Nucleus accumbens (tissue), 56 donors: ENCODE data around the gene SLC7A14.
"Not testable (repeated sequence)": the region's sequence is repeated elsewhere in the genome, so short reads cannot be mapped to it uniquely, and the experiment has no call there.

Source experiments
- DNase-seq, 56 donors: peaks; one replicate each; lab custom pipeline; 2025; lab: John Stamatoyannopoulos, UW

SLC7A14 gene

DNA sequence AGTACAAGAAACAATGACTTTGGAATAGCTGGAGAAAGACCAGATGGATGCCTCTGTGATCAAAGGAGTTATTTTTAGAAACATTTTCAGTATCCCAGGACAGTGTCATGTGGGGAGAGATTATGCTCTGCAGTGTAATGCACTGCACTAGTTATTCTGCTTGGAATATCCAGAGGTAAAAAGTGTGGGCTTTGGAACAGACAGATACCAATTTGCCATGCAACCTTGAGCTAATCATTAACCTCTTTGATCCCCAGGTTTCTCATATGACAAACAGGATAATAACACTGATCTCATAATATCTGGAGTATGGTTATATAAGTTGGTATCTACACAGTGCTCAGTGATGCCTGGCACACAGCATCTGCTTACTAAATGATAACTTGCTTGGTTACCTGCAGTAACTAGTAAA is 12.2 kb upstream of the SLC7A14 start:
- DNase-seq = no peak

DNA sequence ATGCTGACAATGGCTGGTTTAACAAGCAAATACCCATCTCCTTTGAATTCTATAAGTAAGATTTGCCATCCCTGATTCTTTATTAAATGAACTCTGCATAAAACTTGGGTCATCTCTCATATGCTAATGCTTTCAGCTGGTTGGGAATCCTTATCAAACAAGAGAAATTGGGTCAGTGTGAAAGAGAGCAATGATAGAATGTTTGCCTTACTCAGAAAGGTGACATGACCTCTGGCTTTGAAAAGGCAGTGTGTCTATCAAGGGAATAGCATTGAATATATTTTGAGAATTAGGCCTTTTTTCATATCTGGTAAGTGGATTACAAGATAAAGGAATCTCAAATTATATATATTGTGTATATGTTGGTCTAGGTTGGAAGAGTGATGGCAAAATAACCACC is 8.7 kb upstream of the SLC7A14 start:
- no peak for DNase-seq

DNA sequence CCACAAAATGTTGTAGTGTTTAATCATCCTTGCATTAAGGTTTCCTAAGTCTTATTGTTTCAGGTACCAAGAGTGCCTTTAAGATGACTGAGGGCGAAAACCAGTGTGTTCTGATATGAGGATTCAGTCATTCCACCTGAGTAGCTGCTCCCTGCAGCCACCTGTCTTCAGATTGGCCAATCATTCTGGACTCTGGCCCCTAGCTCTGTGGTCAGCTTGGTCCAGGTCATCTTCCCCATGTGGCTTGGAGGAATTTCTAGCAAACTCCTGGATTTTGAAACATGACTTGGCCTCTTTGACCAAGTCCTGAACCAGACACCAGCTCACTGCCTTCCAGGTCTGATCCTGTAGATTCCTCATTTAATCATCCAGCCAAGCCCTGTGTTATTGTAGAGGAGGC is 7.8 kb upstream of the SLC7A14 start:
- no peak for DNase-seq

DNA sequence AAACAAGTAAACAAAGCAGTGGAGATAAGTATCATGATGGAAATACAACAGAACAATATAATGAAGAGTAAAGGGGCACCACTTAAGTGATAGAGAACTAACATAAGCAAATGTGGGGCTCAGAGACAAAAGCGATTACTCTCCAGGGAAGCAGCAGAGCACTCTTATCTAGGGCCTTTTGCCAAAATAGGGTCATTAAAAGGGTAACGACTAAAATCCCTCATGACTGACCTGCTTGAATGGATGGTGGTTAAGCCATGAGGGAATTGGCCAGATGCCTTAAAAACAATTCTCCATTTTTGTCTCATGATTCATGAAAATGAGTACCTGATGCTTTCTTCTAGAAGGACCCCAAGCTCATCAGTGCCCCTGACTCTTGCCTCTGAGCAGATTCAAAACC is 3.2 kb upstream of the SLC7A14 start:
- no peak for DNase-seq

DNA sequence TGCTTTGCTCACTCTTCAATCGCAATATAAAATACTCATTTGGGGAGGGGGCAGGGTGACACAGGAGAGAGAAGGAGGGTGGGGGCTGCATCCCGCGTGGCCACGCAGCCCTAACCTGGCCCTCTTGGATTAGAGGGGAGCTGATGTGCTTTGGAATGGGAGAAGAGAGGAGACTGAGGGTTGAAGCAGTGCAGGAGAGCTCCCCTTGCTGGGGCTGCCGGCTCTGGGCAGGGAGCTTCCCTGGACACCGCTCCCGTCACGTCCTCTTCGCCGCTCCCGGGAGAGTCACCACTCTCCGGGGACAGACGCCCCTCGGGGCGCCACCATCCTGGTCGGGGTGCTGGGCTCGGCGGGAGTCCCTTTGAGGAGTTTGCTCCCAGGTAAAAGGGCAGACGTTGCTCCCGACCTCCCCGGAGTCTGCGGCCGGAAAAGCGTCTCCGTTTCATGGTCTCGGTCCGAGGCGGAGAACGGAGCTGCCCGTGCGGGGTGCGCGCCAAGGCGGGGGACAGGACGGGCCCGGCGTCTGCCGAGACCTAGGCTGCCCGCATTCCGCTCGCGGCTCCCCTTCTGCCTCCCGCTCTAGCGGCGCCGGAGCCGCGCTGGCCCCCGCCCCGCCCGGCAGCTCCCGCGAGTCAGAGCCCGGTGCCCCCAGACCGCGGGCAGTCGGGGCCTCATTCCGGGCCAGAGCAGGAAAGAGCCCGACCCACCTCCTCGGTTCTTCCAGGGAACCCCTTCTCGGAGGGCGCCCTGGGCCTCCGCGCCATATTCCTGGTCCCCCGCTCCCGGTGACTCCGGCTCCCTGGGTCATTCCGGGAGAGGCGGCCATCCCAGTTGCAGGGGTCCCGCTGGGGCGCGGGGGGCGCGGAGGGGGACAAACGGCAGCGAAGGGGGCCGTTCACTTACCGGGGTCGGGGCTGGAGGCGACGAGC is 603 bp downstream of the SLC7A14 start:
- peak in 18 of 56 donors; percentile 6 to 61 (median 34) for DNase-seq

DNA sequence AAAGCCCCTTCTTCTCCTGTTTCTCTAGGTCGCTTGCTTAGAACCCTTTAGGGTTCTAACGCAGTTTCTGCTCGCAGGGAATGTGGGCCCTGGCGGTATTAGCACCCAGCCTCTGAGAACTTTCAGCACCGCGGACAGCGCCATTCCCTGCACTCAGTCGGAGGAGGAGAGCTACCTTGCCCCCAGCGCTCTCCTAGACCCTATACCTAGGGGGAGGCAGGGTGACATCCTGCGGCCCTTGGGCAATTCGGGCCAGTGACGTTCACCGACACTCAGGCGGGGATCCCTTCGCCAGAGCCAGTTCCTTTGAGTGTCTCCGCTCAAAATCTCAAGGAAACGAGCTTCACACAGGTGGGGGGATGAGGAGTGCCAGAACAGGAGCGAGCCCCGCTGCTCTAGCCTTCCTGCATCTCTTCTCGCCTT is 1.3 kb downstream of the SLC7A14 start:
- DNase-seq = peak in 47 of 56 donors; percentile 2 to 77 (median 42)

DNA sequence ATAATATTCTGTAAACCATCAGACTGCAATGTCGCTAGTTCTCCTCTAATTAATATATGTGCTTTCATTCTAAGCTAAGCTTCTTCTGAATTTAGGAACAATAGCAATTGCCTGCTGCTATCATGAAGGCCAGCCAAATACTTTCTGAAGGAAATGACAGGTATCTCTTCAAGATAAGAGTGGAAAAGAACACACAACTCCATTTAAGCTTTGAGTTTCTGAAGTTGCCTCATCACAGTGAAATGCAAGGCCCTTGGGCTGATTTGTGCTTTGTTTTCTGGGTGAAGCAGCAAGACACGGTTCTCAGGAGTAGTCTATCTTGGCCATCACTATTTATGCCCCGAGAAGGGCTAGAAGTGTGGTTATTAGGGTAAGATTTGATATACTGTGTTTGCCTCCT is 6.2 kb downstream of the SLC7A14 start:
- DNase-seq = no peak

DNA sequence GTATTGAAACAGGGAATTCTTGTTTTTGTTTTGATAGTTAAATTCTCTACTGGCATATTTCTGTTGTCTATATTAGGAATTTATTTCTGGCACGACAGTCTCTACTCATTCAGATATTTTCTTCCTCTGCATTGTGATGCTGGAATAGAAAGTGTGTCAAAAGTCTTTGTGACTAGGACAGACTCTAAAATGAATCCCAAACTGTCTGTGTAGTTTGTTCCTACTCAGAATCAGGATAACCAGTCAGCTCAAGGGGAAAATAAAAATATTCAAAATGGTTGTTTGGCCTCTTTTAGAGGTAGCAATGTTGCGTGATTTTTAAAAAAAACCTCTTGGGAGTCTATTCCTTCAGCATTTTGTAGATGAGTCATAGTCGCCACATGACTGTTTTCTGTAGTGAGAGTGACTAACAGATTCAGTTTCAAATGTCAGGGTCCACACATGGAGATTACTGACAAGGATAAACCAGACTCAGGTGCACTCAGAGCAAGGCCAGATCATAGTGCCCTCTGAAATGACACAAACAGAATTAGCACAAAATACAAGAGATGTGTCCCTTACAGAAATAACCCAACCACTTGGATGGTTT is 13.1 kb downstream of the SLC7A14 start:
- no peak for DNase-seq

DNA sequence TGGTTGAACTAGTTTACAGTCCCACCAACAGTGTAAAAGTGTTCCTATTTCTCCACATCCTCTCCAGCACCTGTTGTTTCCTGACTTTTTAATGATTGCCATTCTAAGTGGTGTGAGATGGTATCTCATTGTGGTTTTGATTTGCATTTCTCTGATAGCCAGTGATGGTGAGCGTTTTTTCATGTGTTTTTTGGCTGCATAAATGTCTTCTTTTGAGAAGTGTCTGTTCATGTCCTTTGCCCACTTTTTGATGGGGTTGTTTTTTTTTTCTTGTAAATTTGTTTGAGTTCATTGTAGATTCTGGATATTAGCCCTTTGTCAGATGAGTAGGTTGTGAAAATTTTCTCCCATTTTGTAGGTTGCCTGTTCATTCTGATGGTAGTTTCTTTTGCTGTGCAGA is 18.3 kb downstream of the SLC7A14 start:
- not testable (repeated sequence) for DNase-seq

DNA sequence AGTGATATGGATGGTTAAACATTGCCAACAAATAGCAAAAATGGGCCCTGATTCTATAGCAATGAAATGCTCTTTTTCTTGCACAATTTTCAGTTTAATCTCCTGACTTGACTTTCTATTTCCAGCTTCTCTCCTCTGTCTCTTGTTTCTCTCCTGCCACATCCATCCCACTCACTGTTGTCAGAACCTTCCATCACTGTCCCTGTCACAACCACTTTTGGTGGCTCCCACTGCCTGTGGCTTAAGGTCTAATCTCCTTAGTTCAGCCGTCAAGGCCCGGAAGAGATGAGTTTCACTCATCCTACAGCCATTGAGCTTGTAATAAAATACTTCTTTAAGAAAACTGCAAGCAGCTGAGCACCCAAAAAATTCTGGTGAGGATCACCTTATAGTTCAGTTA is 19.5 kb downstream of the SLC7A14 start:
- no peak for DNase-seq

DNA sequence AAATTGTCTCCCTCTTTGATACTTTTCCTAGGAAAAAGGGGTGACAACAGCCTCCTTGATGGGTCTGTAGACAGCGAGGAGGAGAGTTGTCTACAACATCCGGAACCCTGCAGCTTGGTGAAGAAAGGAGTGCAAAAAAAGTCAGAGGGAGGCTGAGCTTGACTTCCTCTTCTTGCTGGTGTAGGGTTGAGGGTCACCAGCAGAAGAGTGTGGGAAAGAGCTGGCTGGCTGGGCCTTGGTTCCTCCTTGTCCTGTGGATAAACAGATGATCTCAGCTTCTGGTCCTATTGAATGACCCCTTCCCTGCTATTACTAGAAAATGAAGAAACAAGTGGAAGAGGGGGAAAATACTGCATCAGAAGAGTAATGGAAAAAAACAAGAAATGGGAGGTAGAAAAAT is 20.4 kb downstream of the SLC7A14 start:
- no peak for DNase-seq

DNA sequence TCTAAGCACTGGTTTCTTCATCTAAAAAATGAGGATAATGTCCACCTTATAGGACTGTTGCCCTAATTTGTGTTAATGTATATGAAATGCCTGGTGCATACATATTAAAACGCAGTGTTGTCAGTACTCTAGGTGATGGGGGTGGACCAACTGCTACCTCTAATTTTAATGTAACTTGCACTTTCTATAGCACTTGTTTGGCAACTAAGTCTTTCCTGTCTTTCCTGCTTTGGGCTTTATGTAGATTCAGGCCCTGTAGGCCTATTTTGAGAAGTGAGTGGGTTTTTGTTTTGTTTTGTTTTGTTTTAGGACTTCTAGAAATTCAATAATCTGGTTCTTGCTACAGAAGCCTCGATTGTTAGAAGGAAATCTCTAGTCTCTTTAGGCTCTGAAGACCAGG is 21.2 kb downstream of the SLC7A14 start:
- DNase-seq = no peak

DNA sequence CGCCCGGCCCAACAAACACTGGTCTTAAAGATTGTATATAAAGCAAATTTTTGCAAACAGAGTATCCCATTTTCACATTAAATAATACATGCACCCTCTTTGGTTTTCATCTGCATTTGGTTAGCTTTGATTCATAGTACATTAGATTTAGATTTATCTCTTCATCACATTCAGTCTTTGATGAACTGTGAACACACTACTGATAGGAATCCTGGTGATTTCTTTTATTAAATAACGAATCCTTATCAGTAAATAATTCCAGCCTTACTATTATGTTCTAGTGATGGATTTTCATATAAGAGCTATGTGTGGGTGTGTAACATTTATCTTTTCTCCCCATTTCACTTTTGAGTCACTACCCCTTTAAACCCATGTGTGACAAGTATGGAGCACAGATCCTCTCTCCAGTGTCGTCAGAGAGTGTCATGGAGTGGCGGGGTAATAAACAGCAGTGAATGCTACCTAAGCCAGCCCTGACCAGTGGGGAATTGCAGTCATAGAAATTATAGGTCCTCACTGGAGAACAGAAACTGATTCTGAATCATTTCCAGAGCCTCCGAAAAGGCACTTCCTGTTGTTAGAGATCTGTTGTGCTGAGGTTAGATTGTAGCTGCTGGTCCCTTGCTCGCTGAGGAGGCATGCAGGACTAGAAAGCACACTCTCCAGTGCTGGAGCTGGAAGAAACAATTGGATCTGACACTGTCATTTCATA is 22.0 kb downstream of the SLC7A14 start:
- peak in 3 of 56 donors; percentile 4 to 28 (median 6) for DNase-seq

DNA sequence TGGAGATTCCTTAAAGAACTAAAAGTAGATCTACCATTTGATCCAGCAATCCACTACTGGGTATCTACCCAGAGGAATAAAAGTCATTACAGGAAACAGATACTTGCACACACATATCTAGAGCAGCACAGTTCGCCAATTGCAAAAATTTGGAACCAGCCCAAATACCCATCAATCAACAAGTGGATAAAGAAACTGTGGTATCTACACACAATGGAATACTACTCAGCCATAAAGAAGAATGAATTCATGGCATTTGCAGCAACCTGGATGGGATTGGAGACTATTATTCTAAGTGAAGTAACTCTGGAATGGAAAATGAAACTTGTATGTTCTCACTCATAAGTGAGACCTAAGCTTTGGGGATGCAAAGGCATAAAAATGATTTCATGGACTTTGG is 23.8 kb downstream of the SLC7A14 start:
- DNase-seq = no peak

DNA sequence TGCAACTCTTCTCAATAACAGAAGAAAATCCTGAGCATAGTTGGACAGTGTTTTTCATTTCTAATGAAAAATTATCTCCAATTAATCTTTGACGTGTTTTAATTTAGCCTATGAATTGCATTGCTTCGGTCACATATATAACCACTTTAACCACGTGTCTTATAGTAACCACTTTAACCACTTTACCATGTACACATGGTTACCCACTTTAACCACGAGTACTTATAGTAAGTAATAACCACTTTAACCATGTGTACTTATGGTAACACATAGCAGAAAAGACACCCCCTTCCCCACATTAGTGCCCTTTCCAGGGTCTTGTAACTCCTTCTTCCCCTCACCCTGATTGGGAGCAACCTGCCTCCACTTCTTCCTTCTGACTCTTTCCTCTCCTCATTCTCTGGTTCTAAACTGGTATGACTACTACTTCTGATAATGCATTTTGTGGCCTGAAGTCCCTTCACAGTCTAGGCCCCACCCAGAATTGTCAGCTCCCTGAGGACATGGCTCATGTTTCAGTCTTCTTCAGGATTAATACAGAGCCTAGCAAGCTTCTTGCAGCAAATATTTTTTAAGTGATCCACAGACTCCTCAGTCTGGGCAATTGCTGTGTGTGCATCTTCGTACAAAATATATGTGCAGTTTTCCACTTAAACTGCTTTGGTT is 25.0 kb downstream of the SLC7A14 start:
- DNase-seq = no peak

DNA sequence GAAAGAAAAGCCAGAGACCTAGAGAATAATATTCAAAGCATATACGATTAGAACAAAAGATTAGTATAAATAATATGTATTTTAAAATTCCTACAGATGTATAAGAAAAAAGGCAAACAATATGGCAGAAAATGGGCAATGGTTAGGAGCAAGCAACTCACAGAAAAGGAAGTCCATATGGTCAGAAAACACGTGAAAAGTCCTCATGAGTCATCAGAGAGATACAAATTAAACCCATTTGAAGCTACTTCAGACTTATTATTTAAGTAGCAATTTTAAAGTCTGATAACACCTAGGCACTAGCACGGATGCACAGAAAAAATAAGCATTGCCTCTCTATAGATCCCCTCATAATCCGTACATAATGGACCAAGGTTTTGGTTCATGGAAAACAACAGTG is 25.6 kb downstream of the SLC7A14 start:
- no peak for DNase-seq

DNA sequence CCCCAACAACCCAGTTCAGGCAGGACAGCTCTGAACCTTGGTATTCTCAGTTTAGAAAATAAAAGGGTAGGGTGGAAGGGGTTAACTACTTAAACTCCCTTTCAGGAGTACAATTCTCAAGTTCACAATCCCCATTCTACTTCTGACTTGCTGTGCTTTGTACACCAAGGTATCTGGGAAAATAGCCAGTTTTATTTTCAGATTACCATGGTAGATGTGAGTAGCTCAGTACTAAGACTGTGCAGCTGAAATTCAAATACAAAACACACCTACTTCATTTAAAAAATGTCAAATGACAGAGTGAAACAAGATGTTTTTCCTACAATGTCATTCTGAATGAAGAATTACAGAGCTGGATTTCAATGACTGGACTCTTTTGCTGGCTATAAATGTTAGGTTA is 27.4 kb downstream of the SLC7A14 start:
- no peak for DNase-seq

DNA sequence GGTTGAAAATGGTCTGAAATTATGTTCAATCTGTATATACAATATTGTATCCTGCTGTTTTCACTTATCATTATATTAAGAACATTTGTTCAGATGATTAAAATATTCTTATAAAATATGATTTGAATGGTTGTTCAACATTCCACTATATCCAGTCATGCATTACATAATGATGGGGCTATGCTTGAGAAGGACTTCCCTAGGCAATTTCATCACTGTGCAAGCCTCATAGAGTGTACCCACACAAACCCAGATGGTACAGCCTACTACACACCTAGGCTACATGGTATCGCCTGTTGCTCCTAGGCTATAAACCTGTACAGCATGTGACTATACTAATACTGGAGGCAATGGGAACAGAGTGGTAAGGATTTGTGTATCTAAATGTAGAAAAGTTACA is 30.5 kb downstream of the SLC7A14 start:
- no peak for DNase-seq

DNA sequence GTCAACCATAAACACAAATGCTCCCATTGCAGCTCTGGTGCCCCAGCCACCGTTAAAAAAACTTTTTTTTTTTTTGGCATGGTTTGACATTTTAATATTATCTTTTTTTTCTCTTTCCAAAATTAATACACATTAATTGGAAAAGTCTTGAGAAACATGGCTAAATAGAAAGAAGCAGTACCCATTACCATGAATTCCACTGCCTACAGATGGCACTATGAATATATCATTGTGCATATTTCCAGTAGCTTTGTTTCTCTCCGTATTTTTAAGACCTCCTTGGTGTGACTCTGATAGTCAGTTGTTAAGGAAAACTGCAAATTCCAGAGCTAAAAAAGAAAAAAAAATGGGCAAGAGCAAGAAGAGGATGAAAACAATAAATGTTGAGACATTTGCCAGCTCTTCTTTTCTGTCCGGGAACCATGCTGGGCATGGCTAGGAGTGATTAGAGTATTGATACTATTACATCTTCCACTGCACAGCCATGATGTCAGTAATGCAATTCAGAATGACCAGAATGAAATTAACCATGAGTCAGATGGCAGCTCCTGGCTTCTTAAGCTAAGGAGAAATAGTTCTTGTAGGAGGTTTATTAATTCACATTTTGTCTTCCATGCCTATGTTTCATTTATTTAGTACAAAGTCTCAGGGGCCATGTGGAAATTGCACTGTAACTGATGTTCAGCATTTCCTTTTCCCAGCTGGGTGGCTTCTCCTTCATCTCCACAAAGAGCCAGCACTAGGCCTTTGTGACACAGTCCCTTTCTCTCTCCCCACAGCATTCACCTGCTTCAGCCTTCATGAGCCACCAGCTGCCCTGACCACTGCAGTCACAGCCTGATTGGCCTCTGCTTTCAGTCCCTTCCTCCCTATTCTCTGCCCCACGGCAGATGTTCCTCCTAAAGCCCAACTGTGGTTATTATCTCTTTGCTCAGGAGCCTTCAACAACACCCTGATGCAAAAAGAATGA is 31.8 kb downstream of the SLC7A14 start:
- no peak for DNase-seq

DNA sequence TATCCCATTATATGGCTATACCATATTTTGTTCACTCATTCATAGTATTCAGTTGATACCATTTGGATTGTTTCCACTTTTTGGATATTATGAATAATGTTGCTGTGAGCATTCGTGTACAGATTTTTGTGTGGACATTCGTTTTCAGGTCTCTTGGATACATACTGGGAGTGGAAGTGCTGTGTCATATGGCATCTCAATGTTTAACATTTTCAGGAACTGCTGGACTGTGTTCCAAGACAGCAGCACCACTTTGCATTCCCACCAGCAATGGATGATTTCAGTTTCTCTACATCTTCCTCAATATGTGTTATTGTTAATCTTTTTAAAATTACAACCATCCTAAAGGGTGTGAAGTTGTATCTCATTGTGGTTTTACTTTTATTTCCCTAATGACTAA is 34.6 kb downstream of the SLC7A14 start:
- no peak for DNase-seq
